Activated naive CD4-positive, alpha-beta T cell treated with anti-CD3 and anti-CD28 coated beads, Interleukin-2, amount 10 ng/mL, durations not matched to agents 7 days and 5 days (primary cell): Measurements from ENCODE around the gene PHACTR1.
"Not testable (repeated sequence)": the region's sequence is repeated elsewhere in the genome, so short reads cannot be mapped to it uniquely, and the experiment has no call there.

ENCODE experiments used
- CTCF ChIA-PET: fragments of 350-600 bp; sonication (Branson Sonifier 250); formaldehyde crosslinking; loops from one replicate; lab custom pipeline; 2021; ENCODE audit warnings: antibody characterized with exemption; lab: Charles Lee
- DNase-seq: peaks from one replicate; pipeline ENCODE4 v3.0.0-alpha.2; 2020
- H3K27ac Mint-ChIP-seq: one replicate; pipeline ENCODE4 v1.8.0; 2021; ENCODE audit warnings: mild to moderate bottlenecking, moderate library complexity, mixed read lengths
- H3K27me3 Mint-ChIP-seq: one replicate; pipeline ENCODE4 v1.8.0; 2021; ENCODE audit warnings: mild to moderate bottlenecking, mixed read lengths
- H3K36me3 Mint-ChIP-seq: one replicate; pipeline ENCODE4 v1.8.0; 2021; ENCODE audit warnings: mixed read lengths
- H3K4me1 Mint-ChIP-seq: one replicate; pipeline ENCODE4 v1.8.0; 2021; ENCODE audit warnings: mixed read lengths
- H3K4me3 Mint-ChIP-seq: one replicate; pipeline ENCODE4 v1.8.0; 2021; ENCODE audit warnings: mild to moderate bottlenecking, moderate library complexity, mixed read lengths
- H3K9me3 Mint-ChIP-seq: one replicate; pipeline ENCODE4 v1.8.0; 2021; ENCODE audit warnings: mixed read lengths

The PHACTR1 gene

DNA sequence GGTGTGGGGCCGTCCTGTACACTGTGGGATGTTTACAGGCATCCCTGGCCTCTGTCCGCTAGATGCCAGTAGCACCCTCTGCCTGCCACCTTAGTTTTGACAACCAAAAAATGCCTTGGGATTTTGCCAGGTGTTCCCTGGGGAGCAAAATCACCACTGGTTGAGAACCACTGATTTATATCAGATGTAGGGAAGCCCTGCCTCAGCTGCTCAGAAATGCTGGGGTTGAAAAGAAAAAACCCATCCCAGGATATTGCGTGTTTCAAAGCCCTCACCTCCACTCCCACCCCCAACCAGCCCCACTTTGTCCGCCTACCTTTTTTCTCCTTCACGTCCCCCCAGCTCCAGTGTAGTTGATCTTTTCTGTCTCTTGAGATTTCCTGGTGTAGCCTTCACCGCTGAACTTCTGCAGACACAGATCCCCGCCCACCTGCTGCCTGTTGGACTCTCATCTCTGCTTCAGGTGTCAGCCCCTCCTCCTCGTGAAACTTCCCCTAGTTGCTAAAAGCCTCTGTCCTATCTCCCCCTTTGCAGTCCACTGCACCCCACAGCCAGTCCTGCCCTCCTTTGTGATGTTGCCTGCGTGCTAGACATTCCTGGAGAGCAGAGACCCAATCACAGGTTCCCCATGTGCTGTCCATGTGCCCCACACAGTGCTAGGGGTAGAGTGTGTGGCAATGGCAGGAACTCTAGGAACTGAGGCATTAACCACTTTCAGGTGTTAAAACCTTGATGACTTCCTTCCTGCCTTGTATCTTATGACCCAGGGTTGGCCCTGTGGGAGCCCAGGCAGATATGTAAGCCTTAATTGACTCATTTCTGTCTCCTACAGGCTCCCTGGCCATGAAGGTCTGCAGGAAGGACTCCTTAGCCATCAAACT lies 512.9 kb downstream of the PHACTR1 start:
- CTCF ChIA-PET: no interaction called here
- Mint-ChIP-seq H3K4me1 (peaks cover 17% of the 10 kb centered on the region), H3K27me3 (peaks cover 24% of the 10 kb centered on the region), H3K9me3 (no peaks in the 10 kb centered on the region), H3K27ac (peak overlapping the region; percentile 11), H3K4me3 (no peak overlapping the region), H3K36me3 (no peaks in the 10 kb centered on the region)
- peak; percentile 31 for DNase-seq

DNA sequence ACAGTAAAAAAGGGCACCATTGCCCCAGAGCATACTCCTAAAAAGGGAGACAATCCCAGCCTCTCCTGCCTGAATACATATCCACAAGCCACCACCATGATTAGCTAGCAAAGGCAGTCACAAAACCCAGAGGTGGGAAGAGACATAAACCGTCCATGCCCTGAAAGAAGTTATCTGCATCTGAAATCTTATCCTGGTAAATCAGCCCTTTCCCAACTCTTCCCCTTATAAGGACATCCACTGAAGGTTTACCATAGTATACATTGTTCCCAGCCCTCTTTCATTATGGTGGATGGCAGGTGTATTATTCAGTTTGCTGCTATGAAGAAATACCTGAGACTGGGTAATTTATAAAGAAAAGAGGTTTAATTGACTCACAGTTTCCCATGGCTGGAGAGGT lies 516.5 kb downstream of the PHACTR1 start:
- H3K4me1 Mint-ChIP-seq: peaks cover 17% of the 10 kb centered on the region

GRCh38 chr6:13234130-13234529 lies 517.6 kb downstream of the PHACTR1 start:
- peaks cover 27% of the 10 kb centered on the region for H3K27me3 Mint-ChIP-seq
- no peak overlapping the region for H3K27ac Mint-ChIP-seq
- CTCF ChIA-PET: no interaction called here
- no peaks in the 10 kb centered on the region for H3K36me3 Mint-ChIP-seq
- peaks cover 11% of the 10 kb centered on the region for H3K4me1 Mint-ChIP-seq
- no peaks in the 10 kb centered on the region for H3K9me3 Mint-ChIP-seq
- H3K4me3 Mint-ChIP-seq: no peak overlapping the region
- DNase-seq: no peak

More for the DNA sequence above, 516.5 kb downstream of the PHACTR1 start:
- Mint-ChIP-seq H3K9me3 (no peaks in the 10 kb centered on the region), H3K27me3 (peaks cover 23% of the 10 kb centered on the region), H3K36me3 (no peaks in the 10 kb centered on the region), H3K4me3 (no peak overlapping the region), H3K27ac (no peak overlapping the region)
- CTCF ChIA-PET: no interaction called here
- DNase-seq: no peak

DNA sequence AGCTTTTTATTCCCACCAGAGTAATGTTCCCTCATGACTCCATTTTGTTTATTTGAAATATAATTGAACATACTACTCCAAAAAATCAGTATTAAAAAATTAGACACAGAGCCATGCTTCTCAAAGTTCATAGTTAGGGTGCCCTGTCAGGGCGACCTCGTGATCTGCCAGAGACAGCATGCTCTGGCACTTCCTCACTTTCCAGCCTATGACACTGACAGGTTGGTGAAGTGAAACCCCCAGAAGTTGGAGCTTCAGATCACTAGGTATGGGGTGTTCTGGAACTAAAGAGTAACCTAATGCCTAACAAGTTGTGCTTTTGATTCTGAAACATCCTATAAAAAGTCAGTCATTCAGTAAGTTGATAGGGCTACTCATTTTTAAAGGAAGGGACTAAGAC lies 518.8 kb downstream of the PHACTR1 start:
- no peak for DNase-seq
- no peaks in the 10 kb centered on the region for H3K4me1 Mint-ChIP-seq
- peaks cover 26% of the 10 kb centered on the region for H3K27me3 Mint-ChIP-seq
- CTCF ChIA-PET: no interaction called here
- H3K27ac Mint-ChIP-seq: no peak overlapping the region
- no peak overlapping the region for H3K4me3 Mint-ChIP-seq
- no peaks in the 10 kb centered on the region for H3K9me3 Mint-ChIP-seq
- H3K36me3 Mint-ChIP-seq: no peaks in the 10 kb centered on the region

- Mint-ChIP-seq H3K36me3 (no peaks in the 10 kb centered on the region), H3K27me3 (peaks cover 23% of the 10 kb centered on the region), H3K27ac (no peak overlapping the region), H3K4me3 (no peak overlapping the region), H3K9me3 (no peaks in the 10 kb centered on the region), H3K4me1 (no peaks in the 10 kb centered on the region)
- CTCF ChIA-PET: no interaction called here
- DNase-seq: no peak
Observed at GRCh38 chr6:13237318-13237717, 520.8 kb downstream of the PHACTR1 start.

DNA sequence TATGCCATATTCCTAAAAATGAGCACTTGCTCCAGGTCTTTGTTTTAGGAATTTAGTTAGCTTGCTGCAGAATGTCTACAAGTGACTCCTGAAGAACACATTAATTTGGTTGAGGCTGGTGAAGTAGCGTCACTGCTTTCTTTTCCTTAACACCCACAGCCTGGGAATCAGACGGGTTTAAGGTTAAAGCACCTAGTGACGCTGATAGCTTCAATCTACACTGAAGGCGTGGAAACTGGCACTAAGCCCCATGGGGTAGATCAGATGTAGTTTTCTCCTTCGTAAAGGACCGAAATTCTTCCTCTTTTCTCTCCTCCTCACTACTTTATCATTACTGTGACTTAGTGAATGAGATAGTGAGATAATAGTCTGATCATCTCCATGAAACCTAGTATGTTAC lies 521.5 kb downstream of the PHACTR1 start:
- no peaks in the 10 kb centered on the region for H3K36me3 Mint-ChIP-seq
- H3K27ac Mint-ChIP-seq: no peak overlapping the region
- no peaks in the 10 kb centered on the region for H3K9me3 Mint-ChIP-seq
- DNase-seq: no peak
- H3K27me3 Mint-ChIP-seq: peaks cover 20% of the 10 kb centered on the region
- CTCF ChIA-PET: interaction anchor here (0.6 kb wide), 1 partner anchor 437 kb away, joined by 3 read pairs; no protein-coding TSS in a partner anchor
- H3K4me3 Mint-ChIP-seq: no peak overlapping the region
- H3K4me1 Mint-ChIP-seq: no peaks in the 10 kb centered on the region

DNA sequence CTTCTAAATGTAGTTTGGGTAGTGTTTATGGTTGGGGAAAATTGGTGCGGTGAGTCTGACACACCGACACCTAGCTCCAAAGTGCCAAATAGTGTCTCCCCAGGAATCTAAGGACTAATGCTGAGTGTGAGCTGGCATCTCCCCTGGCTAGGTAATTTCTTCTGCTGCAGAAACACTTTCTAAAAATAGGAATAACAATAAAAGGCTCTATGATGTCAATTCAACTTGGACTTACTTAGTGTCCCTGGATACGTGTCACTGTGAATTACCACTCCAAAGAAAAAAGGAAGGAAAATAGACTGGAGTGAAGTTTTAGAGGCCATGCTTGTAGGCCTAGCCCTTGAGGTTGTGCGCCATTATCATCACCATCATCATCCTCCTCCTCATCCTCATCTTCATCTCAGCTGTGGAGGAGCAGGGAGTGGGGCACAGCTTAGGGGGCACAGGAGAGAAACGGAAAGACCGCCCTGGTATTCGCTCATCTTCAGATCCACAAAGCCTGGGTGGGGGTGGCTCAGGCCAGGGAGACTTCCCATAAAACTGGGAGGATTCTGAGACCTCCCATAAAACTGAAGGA lies 522.2 kb downstream of the PHACTR1 start:
- no peaks in the 10 kb centered on the region for H3K4me1 Mint-ChIP-seq
- H3K9me3 Mint-ChIP-seq: peaks cover 1% of the 10 kb centered on the region
- CTCF ChIA-PET: no interaction called here
- peaks cover 19% of the 10 kb centered on the region for H3K27me3 Mint-ChIP-seq
- H3K36me3 Mint-ChIP-seq: no peaks in the 10 kb centered on the region
- no peak for DNase-seq
- H3K4me3 Mint-ChIP-seq: no peak overlapping the region
- no peak overlapping the region for H3K27ac Mint-ChIP-seq

- Mint-ChIP-seq H3K4me3 (no peak overlapping the region), H3K9me3 (peaks cover 5% of the 10 kb centered on the region), H3K27me3 (peaks cover 19% of the 10 kb centered on the region), H3K27ac (no peak overlapping the region), H3K36me3 (no peaks in the 10 kb centered on the region), H3K4me1 (no peaks in the 10 kb centered on the region)
- no peak for DNase-seq
- CTCF ChIA-PET: no interaction called here
Observed at GRCh38 chr6:13239530-13240455, 523.2 kb downstream of the PHACTR1 start.

DNA sequence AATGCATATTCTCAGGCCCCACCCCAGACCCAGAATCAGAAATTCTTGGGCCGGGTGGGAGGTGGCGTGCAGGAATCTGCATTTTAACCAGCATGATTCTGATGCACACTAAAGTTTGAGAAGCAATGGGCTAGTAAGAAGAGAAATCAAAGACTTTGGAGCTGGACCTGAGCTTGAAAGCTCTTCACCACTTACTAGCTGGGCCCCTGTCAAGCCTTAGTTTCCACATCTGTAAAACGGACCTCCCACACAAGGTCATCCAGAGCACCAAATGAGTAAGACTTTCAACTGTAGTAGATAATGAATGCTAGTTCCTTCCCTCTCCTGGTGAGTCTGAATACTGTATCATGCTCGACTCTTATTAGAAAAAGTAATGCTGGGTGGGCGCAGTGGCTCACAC lies 524.8 kb downstream of the PHACTR1 start:
- DNase-seq: no peak
- H3K27me3 Mint-ChIP-seq: peaks cover 14% of the 10 kb centered on the region
- H3K4me1 Mint-ChIP-seq: no peaks in the 10 kb centered on the region
- no peaks in the 10 kb centered on the region for H3K36me3 Mint-ChIP-seq
- CTCF ChIA-PET: no interaction called here
- peaks cover 5% of the 10 kb centered on the region for H3K9me3 Mint-ChIP-seq
- H3K4me3 Mint-ChIP-seq: no peak overlapping the region
- H3K27ac Mint-ChIP-seq: no peak overlapping the region

GRCh38 chr6:13242178-13242577 lies 525.6 kb downstream of the PHACTR1 start:
- Mint-ChIP-seq H3K4me1 (no peaks in the 10 kb centered on the region), H3K27ac (no peak overlapping the region), H3K4me3 (no peak overlapping the region), H3K27me3 (peaks cover 14% of the 10 kb centered on the region), H3K36me3 (no peaks in the 10 kb centered on the region), H3K9me3 (peaks cover 5% of the 10 kb centered on the region)
- CTCF ChIA-PET: no interaction called here
- DNase-seq: no peak

DNA sequence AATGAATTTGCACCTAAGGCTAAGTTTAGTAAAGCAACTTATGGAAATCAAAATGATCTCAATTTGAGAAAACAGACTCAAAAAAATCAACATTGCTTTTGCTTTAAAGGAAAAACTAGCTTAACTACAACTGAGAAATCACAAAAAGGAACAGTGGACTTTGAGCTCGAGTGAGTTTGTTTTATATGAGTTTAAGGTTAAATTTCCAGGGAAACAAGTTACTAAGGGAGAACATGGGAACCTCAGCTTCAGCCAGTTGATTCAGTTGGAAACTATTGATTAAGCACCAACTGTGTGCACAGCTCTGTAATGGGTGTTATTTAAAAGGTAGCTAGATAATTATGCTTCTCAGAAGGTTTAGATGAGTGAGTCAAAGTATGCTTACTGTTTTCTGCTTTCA lies 526.0 kb downstream of the PHACTR1 start:
- no peak for DNase-seq
- H3K36me3 Mint-ChIP-seq: no peaks in the 10 kb centered on the region
- H3K27me3 Mint-ChIP-seq: peaks cover 14% of the 10 kb centered on the region
- CTCF ChIA-PET: no interaction called here
- peaks cover 5% of the 10 kb centered on the region for H3K9me3 Mint-ChIP-seq
- no peaks in the 10 kb centered on the region for H3K4me1 Mint-ChIP-seq
- no peak overlapping the region for H3K4me3 Mint-ChIP-seq
- H3K27ac Mint-ChIP-seq: no peak overlapping the region

DNA sequence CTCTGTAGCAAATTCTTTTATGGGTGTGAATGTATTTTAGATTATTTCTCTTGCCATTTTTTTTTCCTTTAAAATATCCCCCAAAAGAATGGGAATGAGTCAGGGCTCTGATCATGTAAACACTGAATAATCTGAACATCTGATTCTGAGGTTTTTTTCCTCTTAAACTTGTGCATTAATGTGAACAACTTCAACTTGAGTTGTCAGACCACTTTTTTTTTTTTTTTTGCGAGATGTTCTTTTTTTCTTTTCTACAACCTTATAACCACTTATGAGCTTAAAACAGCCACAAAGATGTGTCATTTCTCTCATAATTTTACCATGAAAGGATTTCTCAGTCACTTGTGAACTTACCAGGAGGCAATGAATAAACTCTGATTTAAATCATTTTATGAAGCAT lies 526.5 kb downstream of the PHACTR1 start:
- Mint-ChIP-seq H3K27ac (no peak overlapping the region), H3K4me1 (no peaks in the 10 kb centered on the region), H3K9me3 (peaks cover 5% of the 10 kb centered on the region), H3K27me3 (peaks cover 14% of the 10 kb centered on the region), H3K4me3 (no peak overlapping the region), H3K36me3 (no peaks in the 10 kb centered on the region)
- no peak for DNase-seq
- CTCF ChIA-PET: no interaction called here

DNA sequence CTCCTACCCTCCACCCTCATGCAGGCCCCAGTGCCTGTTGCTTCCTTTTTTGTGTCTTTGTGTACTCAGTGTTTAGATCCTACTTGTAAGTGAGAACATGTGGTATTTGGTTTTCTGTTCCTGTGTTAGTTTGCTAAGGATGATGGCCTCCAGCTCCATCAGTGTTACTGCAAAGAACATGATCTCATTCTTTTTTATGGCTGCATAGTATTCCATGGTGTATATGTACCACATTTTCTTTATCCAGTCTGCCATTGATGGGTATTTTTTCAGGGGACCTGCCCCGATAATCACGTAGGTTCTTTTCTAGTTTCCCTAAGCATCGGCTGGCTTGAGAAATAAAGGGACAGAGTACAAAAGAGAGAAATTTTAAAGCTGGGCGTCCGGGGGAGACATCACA lies 527.2 kb downstream of the PHACTR1 start:
- DNase-seq, H3K9me3 Mint-ChIP-seq, H3K27ac Mint-ChIP-seq, CTCF ChIA-PET, H3K4me3 Mint-ChIP-seq, H3K4me1 Mint-ChIP-seq, H3K36me3 Mint-ChIP-seq: not testable (repeated sequence)
- peaks cover 14% of the 10 kb centered on the region for H3K27me3 Mint-ChIP-seq

DNA sequence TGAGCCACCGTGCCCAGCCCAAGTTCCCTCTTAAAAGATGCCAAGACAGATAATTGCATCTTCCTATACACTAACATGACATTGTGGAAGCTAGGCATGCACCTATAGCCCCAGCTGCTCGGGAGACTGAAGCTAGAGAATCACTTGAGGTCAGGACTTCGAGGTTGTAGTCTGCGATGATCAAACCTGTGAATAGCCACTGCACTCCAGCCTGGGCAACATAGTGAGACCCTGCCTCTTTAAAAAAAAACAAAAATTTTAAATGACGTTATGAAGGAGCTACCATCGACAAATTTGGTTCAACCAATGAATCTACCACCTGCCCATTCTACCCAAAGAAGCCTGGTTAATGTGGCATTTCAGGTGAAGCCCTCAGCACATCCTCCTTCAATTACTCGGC lies 531.1 kb downstream of the PHACTR1 start:
- H3K27me3 Mint-ChIP-seq: peaks cover 5% of the 10 kb centered on the region
- DNase-seq: no peak
- H3K27ac Mint-ChIP-seq: no peak overlapping the region
- peaks cover 5% of the 10 kb centered on the region for H3K9me3 Mint-ChIP-seq
- CTCF ChIA-PET: no interaction called here
- H3K4me1 Mint-ChIP-seq: no peaks in the 10 kb centered on the region
- H3K36me3 Mint-ChIP-seq: no peaks in the 10 kb centered on the region
- no peak overlapping the region for H3K4me3 Mint-ChIP-seq
